SK-N-SH (cell line): Measurements from ENCODE around the gene LRTM2. TPM values are rescaled to one million over a fixed set of nuclear protein-coding genes. Genes with fewer than 3 reads are reported as not detected.
A peak's percentile ranks its signal among the peaks of the same experiment; 100 is the strongest.

Experiments used
- CTCF ChIA-PET: fragments of 300-600, 350-600 bp; formaldehyde crosslinking; extraction: SDS; loops from one replicate; lab custom pipeline; 2021; lab: Yijun Ruan, JAX
- POLR2A ChIA-PET: fragments of 350-600 bp; sonication (Branson Sonifier 250); formaldehyde crosslinking; extraction: SDS; loops from one replicate; lab custom pipeline; 2020; ENCODE audit warnings: antibody characterized with exemption, inconsistent platforms; lab: Yijun Ruan, JAX
- DNase-seq: peaks from one replicate; pipeline ENCODE4 v3.0.0; 2012
- H2AFZ ChIP-seq: fragments of 200-600 bp; sonication (generic); 2 replicates; pipeline ENCODE4 v1.8.1; 2016; ENCODE audit warnings: antibody characterized with exemption, mild to moderate bottlenecking, low read depth
- H3F3A ChIP-seq: fragments of 200-600 bp; sonication (generic); replicated peaks from 2 replicates; pipeline ENCODE3; 2016; ENCODE audit warnings: antibody characterized with exemption, mild to moderate bottlenecking; ENCODE audit not compliant: insufficient read depth
- H3K27ac ChIP-seq, 2 experiments: fragments of 200-500 bp in 1 of 2; fragments of 200-600 bp in 1 of 2; sonication (Bioruptor generic) in 1 of 2; sonication (generic), shearing (Covaris generic) in 1 of 2; 2 replicates each; pipeline versions ENCODE4 v1.5.1 to v1.6.1; 2014 to 2016; ENCODE audit warnings: low read depth in 2 of 2, inconsistent platforms in 1 of 2, low read length in 1 of 2, mild to moderate bottlenecking in 1 of 2, mixed read lengths in 1 of 2
- H3K27me3 ChIP-seq: fragments of 200-600 bp; sonication (generic), shearing (Covaris generic); 2 replicates; pipeline ENCODE4 v1.6.1; 2016; ENCODE audit warnings: mixed run types; ENCODE audit not compliant: insufficient read depth
- H3K36me3 ChIP-seq, 2 experiments: fragments of 200-500 bp in 1 of 2; fragments of 200-600 bp in 1 of 2; sonication (Bioruptor generic) in 1 of 2; sonication (generic) in 1 of 2; replicated peaks in 1 of 2; 2 replicates each; pipeline versions ENCODE3 to v1.5.1; 2014 to 2016; ENCODE audit warnings: low read length in 1 of 2, mild to moderate bottlenecking in 1 of 2; ENCODE audit not compliant: insufficient read depth in 2 of 2, control insufficient read depth in 1 of 2
- H3K4me1 ChIP-seq, 2 experiments: fragments of 200-500 bp in 1 of 2; fragments of 200-600 bp in 1 of 2; sonication (Bioruptor generic) in 1 of 2; sonication (generic), shearing (Covaris generic) in 1 of 2; 2 replicates each; pipeline versions ENCODE4 v1.5.1 to v1.6.1; 2014 to 2016; ENCODE audit warnings: low read depth in 1 of 2, low read length in 1 of 2, mixed run types in 1 of 2; ENCODE audit not compliant: insufficient read depth in 2 of 2, control insufficient read depth in 1 of 2
- H3K4me2 ChIP-seq: fragments of 200-600 bp; sonication (generic), shearing (Covaris generic); 2 replicates; pipeline ENCODE4 v1.6.1; 2017; ENCODE audit warnings: mixed run types
- H3K4me3 ChIP-seq, 2 experiments: fragments of 200-500 bp in 1 of 2; fragments of 200-600 bp in 1 of 2; sonication (Bioruptor generic) in 1 of 2; sonication (generic), shearing (Covaris generic) in 1 of 2; 2 replicates each; pipeline versions ENCODE4 v1.5.1 to v1.8.1; 2014 to 2016; ENCODE audit warnings: low read depth in 2 of 2, inconsistent platforms in 1 of 2, low read length in 1 of 2, mild to moderate bottlenecking in 1 of 2, mixed read lengths in 1 of 2, moderate library complexity in 1 of 2
- H3K79me2 ChIP-seq: fragments of 200-600 bp; sonication (generic); 2 replicates; pipeline ENCODE4 v1.8.1; 2017; ENCODE audit warnings: mild to moderate bottlenecking; ENCODE audit not compliant: insufficient read depth
- H3K9ac ChIP-seq: fragments of 200-600 bp; sonication (generic); 2 replicates; pipeline ENCODE4 v1.6.1; 2017; ENCODE audit warnings: mixed run types
- H3K9me2 ChIP-seq: fragments of 200-600 bp; sonication (generic); 2 replicates; pipeline ENCODE4 v1.6.1; 2017; ENCODE audit warnings: mixed run types
- H3K9me3 ChIP-seq: fragments of 200-600 bp; sonication (generic); 2 replicates; pipeline ENCODE4 v1.6.1; 2017; ENCODE audit warnings: mixed run types, mild to moderate bottlenecking, moderate library complexity
- H4K20me1 ChIP-seq: fragments of 200-600 bp; sonication (generic); 2 replicates; pipeline ENCODE4 v1.6.1; 2017; ENCODE audit warnings: mild to moderate bottlenecking, mixed run types; ENCODE audit not compliant: insufficient read depth
- CTCF ChIP-seq: fragments of 200-600 bp; sonication (generic); IDR thresholded peaks from 2 replicates; pipeline ENCODE4 v1.6.1; 2017; ENCODE audit warnings: antibody characterized with exemption, mild to moderate bottlenecking, moderate library complexity
- ELF1 ChIP-seq: IDR thresholded peaks from 2 replicates; pipeline ENCODE4 v1.4.0; 2012
- FOSL2 ChIP-seq: IDR thresholded peaks from 2 replicates; pipeline ENCODE4 v1.4.0; 2012; ENCODE audit warnings: low read depth, mild to moderate bottlenecking, moderate library complexity, borderline replicate concordance
- MAX ChIP-seq: IDR thresholded peaks from 2 replicates; pipeline ENCODE4 v1.4.0; 2012; ENCODE audit warnings: low read depth
- MEF2A ChIP-seq: IDR thresholded peaks from 2 replicates; pipeline ENCODE4 v1.4.0; 2012; ENCODE audit warnings: low read depth, borderline replicate concordance
- POLR2AphosphoS5 ChIP-seq: IDR thresholded peaks from 2 replicates; pipeline ENCODE4 v1.6.1; 2012; ENCODE audit warnings: low read depth, low read length
- RAD21 ChIP-seq: IDR thresholded peaks from 2 replicates; pipeline ENCODE4 v1.6.1; 2012; ENCODE audit warnings: mild to moderate bottlenecking, low read length
- RCOR1 ChIP-seq: fragments of 150-350 bp; IDR thresholded peaks from 2 replicates; pipeline ENCODE4 v1.6.1; 2017; ENCODE audit warnings: antibody characterized with exemption, low read length
- SIN3A ChIP-seq: IDR thresholded peaks from 2 replicates; pipeline ENCODE4 v1.6.1; 2012; ENCODE audit warnings: low read depth, mild to moderate bottlenecking, low read length, moderate library complexity, borderline replicate concordance
- SMC3 ChIP-seq: IDR thresholded peaks from 2 replicates; pipeline ENCODE4 v1.6.1; 2012; ENCODE audit warnings: low read depth, low read length, improper control_type of control experiment
- TEAD4 ChIP-seq: IDR thresholded peaks from 2 replicates; pipeline ENCODE4 v1.4.0; 2012; ENCODE audit warnings: mild to moderate bottlenecking, borderline replicate concordance; ENCODE audit not compliant: insufficient read depth
- WGBS: methylation state at CpG from one replicate; pipeline ENCODE4 v1.1.6; 2017; ENCODE audit warnings: low lambda C conversion rate; 5-methylcytosine and 5-hydroxymethylcytosine counted together
- polyA plus RNA-seq, 3 experiments: library from polyadenylated mRNA; depleted of rRNA; stranded (reverse); fragments of >200 nt; gene quantifications; 2 replicates each; pipeline ENCODE4 v1.2.3, GENCODE V29; 2012
- TF ChIP-seq, protein P1 (sequence below): IDR thresholded peaks from 2 replicates; pipeline ENCODE4 v1.6.1; 2012; ENCODE audit warnings: mild to moderate bottlenecking, low read depth, low read length, moderate library complexity

The LRTM2 gene
- polyA plus RNA-seq, 1 of the 3 experiments (the other 2 are of a cell fraction) = not detected

GRCh38 chr12:1791104-1791841, 29.1 kb upstream of the LRTM2 start:
- Histone ChIP-seq H3K79me2 (no peaks in the 10 kb centered on the region), H3F3A (peaks cover 10% of the 10 kb centered on the region), H3K9me2 (no peaks in the 10 kb centered on the region), H3K4me3 (peak overlapping the region in 1 of 2 experiments; percentile 22; a peak in 1 of 4 replicates)
- POLR2A ChIA-PET = interaction anchor here (0.8 to 1.6 kb wide), 4 partner anchors 24 to 161 kb away, joined by 3 to 8 read pairs (median 5); partner anchors contain the start of gene ADIPOR2
- CTCF ChIA-PET = interaction anchor here (0.5 to 17.5 kb wide), 83 partner anchors 9 to 893 kb away, joined by 3 to 605 read pairs (median 5); partner anchors contain the start of genes ADIPOR2, CACNA2D4 and WNT5B
- TF ChIP-seq MEF2A = no peak
- TF ChIP-seq POLR2AphosphoS5 = no peak
- TF ChIP-seq, protein P1, sequence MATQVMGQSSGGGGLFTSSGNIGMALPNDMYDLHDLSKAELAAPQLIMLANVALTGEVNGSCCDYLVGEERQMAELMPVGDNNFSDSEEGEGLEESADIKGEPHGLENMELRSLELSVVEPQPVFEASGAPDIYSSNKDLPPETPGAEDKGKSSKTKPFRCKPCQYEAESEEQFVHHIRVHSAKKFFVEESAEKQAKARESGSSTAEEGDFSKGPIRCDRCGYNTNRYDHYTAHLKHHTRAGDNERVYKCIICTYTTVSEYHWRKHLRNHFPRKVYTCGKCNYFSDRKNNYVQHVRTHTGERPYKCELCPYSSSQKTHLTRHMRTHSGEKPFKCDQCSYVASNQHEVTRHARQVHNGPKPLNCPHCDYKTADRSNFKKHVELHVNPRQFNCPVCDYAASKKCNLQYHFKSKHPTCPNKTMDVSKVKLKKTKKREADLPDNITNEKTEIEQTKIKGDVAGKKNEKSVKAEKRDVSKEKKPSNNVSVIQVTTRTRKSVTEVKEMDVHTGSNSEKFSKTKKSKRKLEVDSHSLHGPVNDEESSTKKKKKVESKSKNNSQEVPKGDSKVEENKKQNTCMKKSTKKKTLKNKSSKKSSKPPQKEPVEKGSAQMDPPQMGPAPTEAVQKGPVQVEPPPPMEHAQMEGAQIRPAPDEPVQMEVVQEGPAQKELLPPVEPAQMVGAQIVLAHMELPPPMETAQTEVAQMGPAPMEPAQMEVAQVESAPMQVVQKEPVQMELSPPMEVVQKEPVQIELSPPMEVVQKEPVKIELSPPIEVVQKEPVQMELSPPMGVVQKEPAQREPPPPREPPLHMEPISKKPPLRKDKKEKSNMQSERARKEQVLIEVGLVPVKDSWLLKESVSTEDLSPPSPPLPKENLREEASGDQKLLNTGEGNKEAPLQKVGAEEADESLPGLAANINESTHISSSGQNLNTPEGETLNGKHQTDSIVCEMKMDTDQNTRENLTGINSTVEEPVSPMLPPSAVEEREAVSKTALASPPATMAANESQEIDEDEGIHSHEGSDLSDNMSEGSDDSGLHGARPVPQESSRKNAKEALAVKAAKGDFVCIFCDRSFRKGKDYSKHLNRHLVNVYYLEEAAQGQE = no peak
- TF ChIP-seq MAX = no peak
- no peak for TF ChIP-seq FOSL2
- TF ChIP-seq CTCF = peak; percentile 92
- TF ChIP-seq SIN3A = 0 out of 2 replicates have a peak, but pooled peaks have one; percentile 11
- no peak for TF ChIP-seq TEAD4
- TF ChIP-seq RCOR1 = 0 out of 2 replicates have a peak, but pooled peaks have one; percentile 32
- no peak for TF ChIP-seq ELF1
- peak; percentile 94 for TF ChIP-seq RAD21
- TF ChIP-seq SMC3 = peak; percentile 97
- TF ChIP-seq, all 33 proteins: peak for 5
- H2AFZ ChIP-seq = no peak overlapping the region
- H3K27me3 ChIP-seq = no peaks in the 10 kb centered on the region
- no peak overlapping the region for H3K9ac ChIP-seq
- H4K20me1 ChIP-seq = no peaks in the 10 kb centered on the region
- H3K4me2 ChIP-seq = no peak overlapping the region
- H3K4me1 ChIP-seq = peaks cover 0 to 15% of the 10 kb centered on the region in 2 experiments; a peak in 1 of 4 replicates
- no peaks in the 10 kb centered on the region for H3K9me3 ChIP-seq
- 62% methylated on average over 9 of the region's 10 CpGs for WGBS
- DNase-seq = peak; percentile 73
- H3K27ac ChIP-seq = no peak overlapping the region
- peaks cover 0 to 10% of the 10 kb centered on the region in 2 experiments for H3K36me3 ChIP-seq
